ENCODE measurements around the gene M1AP. TPM values are rescaled to one million over a fixed set of nuclear protein-coding genes. Genes with fewer than 3 reads are reported as not detected.

The M1AP gene
- total and polyA plus RNA-seq, 3 donors from 2014 or later: 11.7 to 21.4 (median 14.0) TPM

GRCh38 chr2:74693213-74693612 is 45.1 kb upstream of the M1AP start:
- H3K27ac ChIP-seq: no peak overlapping the region
- intact Hi-C loops (cut with DNase I; ENCODE audit: low total_unique reads): no loop called here

GRCh38 chr2:74691929-74692328 is 43.8 kb upstream of the M1AP start:
- no peak for TF ChIP-seq POLR2A (IDR thresholded peaks at IDR 0.05)
- TF ChIP-seq, protein P1, sequence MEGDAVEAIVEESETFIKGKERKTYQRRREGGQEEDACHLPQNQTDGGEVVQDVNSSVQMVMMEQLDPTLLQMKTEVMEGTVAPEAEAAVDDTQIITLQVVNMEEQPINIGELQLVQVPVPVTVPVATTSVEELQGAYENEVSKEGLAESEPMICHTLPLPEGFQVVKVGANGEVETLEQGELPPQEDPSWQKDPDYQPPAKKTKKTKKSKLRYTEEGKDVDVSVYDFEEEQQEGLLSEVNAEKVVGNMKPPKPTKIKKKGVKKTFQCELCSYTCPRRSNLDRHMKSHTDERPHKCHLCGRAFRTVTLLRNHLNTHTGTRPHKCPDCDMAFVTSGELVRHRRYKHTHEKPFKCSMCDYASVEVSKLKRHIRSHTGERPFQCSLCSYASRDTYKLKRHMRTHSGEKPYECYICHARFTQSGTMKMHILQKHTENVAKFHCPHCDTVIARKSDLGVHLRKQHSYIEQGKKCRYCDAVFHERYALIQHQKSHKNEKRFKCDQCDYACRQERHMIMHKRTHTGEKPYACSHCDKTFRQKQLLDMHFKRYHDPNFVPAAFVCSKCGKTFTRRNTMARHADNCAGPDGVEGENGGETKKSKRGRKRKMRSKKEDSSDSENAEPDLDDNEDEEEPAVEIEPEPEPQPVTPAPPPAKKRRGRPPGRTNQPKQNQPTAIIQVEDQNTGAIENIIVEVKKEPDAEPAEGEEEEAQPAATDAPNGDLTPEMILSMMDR (IDR thresholded peaks at IDR 0.05): no peak
- H3K36me3 ChIP-seq (ENCODE audit: low read depth, missing control alignments): no peaks in the 10 kb centered on the region
- H3K27ac ChIP-seq: no peak overlapping the region
- H3K9me3 ChIP-seq: no peaks in the 10 kb centered on the region
- intact Hi-C loops (cut with DNase I; ENCODE audit: low total_unique reads): no loop called here
- H3K4me1 ChIP-seq: no peaks in the 10 kb centered on the region
- H3K4me3 ChIP-seq: no peak overlapping the region
- 89 to 90% methylated on average over 5 of the region's 5 CpGs for WGBS, 2 donors
- DNase-seq: no peak
- H3K27me3 ChIP-seq: no peaks in the 10 kb centered on the region

More at GRCh38 chr2:74693213-74693612, 45.1 kb upstream of the M1AP start:
- TF ChIP-seq POLR2A (IDR thresholded peaks at IDR 0.05): no peak
- TF ChIP-seq, protein P1 (IDR thresholded peaks at IDR 0.05): no peak
- no peak for DNase-seq
- H3K4me3 ChIP-seq: no peak overlapping the region
- no peaks in the 10 kb centered on the region for H3K27me3 ChIP-seq
- no peaks in the 10 kb centered on the region for H3K9me3 ChIP-seq
- H3K4me1 ChIP-seq: no peaks in the 10 kb centered on the region
- H3K36me3 ChIP-seq (ENCODE audit: low read depth, missing control alignments): no peaks in the 10 kb centered on the region

GRCh38 chr2:74690571-74690970 is 42.4 kb upstream of the M1AP start:
- Histone ChIP-seq H3K4me3 (no peak overlapping the region), H3K36me3 (ENCODE audit: low read depth, missing control alignments) (no peaks in the 10 kb centered on the region), H3K27me3 (no peaks in the 10 kb centered on the region), H3K9me3 (no peaks in the 10 kb centered on the region), H3K27ac (no peak overlapping the region), H3K4me1 (no peaks in the 10 kb centered on the region)
- 31 to 42% methylated on average over 4 of the region's 4 CpGs for WGBS, 2 donors
- TF ChIP-seq, protein P1 (IDR thresholded peaks at IDR 0.05): peak; percentile 57 to 66 (median 57)
- no peak for TF ChIP-seq POLR2A (IDR thresholded peaks at IDR 0.05)
- peak; percentile 37 for DNase-seq
- intact Hi-C loops (cut with DNase I; ENCODE audit: low total_unique reads): no loop called here

- H3K4me3 ChIP-seq: no peak overlapping the region
- no peaks in the 10 kb centered on the region for H3K4me1 ChIP-seq
- 78 to 92% methylated on average over 3 of the region's 3 CpGs for WGBS, 2 donors
- no peak for TF ChIP-seq POLR2A (IDR thresholded peaks at IDR 0.05)
- TF ChIP-seq, protein P1 (IDR thresholded peaks at IDR 0.05): no peak
- H3K27me3 ChIP-seq: no peaks in the 10 kb centered on the region
- intact Hi-C loops (cut with DNase I; ENCODE audit: low total_unique reads): no loop called here
- H3K9me3 ChIP-seq: no peaks in the 10 kb centered on the region
- no peak overlapping the region for H3K27ac ChIP-seq
- H3K36me3 ChIP-seq (ENCODE audit: low read depth, missing control alignments): no peaks in the 10 kb centered on the region
- no peak for DNase-seq
These were observed 41.5 kb upstream of the M1AP start for GRCh38 chr2:74689671-74690070.

- TF ChIP-seq, protein P1 (IDR thresholded peaks at IDR 0.05): no peak
- H3K9me3 ChIP-seq: no peaks in the 10 kb centered on the region
- no peaks in the 10 kb centered on the region for H3K27me3 ChIP-seq
- no peaks in the 10 kb centered on the region for H3K36me3 ChIP-seq (ENCODE audit: low read depth, missing control alignments)
- 92 to 93% methylated on average over 1 of the region's 1 CpG for WGBS, 2 donors
- no peak overlapping the region for H3K4me3 ChIP-seq
- no peak overlapping the region for H3K27ac ChIP-seq
- intact Hi-C loops (cut with DNase I; ENCODE audit: low total_unique reads): no loop called here
- no peaks in the 10 kb centered on the region for H3K4me1 ChIP-seq
- DNase-seq: no peak
These were observed 40.8 kb upstream of the M1AP start for GRCh38 chr2:74688881-74689280.
